NAMALWA (cell line): ENCODE measurements around the gene GSN.

Experiments
- DNase-seq: peaks from one replicate; pipeline ENCODE4 v3.0.0-alpha.2; 2015; ENCODE audit warnings: low spot score

GSN gene

GRCh38 chr9:121303456-121304451 lies 35.8 kb downstream of the GSN start:
- no peak for DNase-seq

- DNase-seq: no peak
Measured at GRCh38 chr9:121304707-121305106, 36.7 kb downstream of the GSN start.

GRCh38 chr9:121305269-121305994 lies 37.5 kb downstream of the GSN start:
- no peak for DNase-seq

- no peak for DNase-seq
Measured at GRCh38 chr9:121307976-121308375, 40.0 kb downstream of the GSN start.

- no peak for DNase-seq
Measured at GRCh38 chr9:121308765-121309164, 40.8 kb downstream of the GSN start.

- DNase-seq: no peak
Measured at GRCh38 chr9:121309171-121309570, 41.2 kb downstream of the GSN start.

- DNase-seq: no peak
Measured at GRCh38 chr9:121309833-121310425, 42.0 kb downstream of the GSN start.

GRCh38 chr9:121310571-121310970 lies 42.6 kb downstream of the GSN start:
- DNase-seq: no peak

GRCh38 chr9:121312169-121312568 lies 44.2 kb downstream of the GSN start:
- DNase-seq: no peak

- DNase-seq: no peak
Measured at GRCh38 chr9:121313458-121314152, 45.6 kb downstream of the GSN start.

- DNase-seq: no peak
Measured at GRCh38 chr9:121316378-121316777, 48.4 kb downstream of the GSN start.

- DNase-seq: no peak
Measured at GRCh38 chr9:121316852-121317373, 49.0 kb downstream of the GSN start.

- DNase-seq: no peak
Measured at GRCh38 chr9:121317737-121318630, 50.0 kb downstream of the GSN start.

GRCh38 chr9:121318631-121319382 lies 50.8 kb downstream of the GSN start:
- DNase-seq: no peak

GRCh38 chr9:121319383-121319780 lies 51.4 kb downstream of the GSN start:
- DNase-seq: no peak

GRCh38 chr9:121321016-121321503 lies 53.1 kb downstream of the GSN start:
- no peak for DNase-seq

GRCh38 chr9:121322037-121322736 lies 54.2 kb downstream of the GSN start:
- no peak for DNase-seq

GRCh38 chr9:121322737-121323448 lies 54.9 kb downstream of the GSN start:
- DNase-seq: no peak
